ENCODE measurements around the gene BCL3. TPM values are rescaled to one million over a fixed set of nuclear protein-coding genes. Genes with fewer than 3 reads are reported as not detected.

BCL3 gene
- total RNA-seq, 1 donor from 2014 or later = 11.8 TPM

- Mint-ChIP-seq H3K4me3 (ENCODE audit: unreplicated experiment) (no peak overlapping the region), H3K36me3 (ENCODE audit: low read depth) (no peaks in the 10 kb centered on the region), H3K9me3 (ENCODE audit: low read depth) (no peaks in the 10 kb centered on the region), H3K27me3 (ENCODE audit: low read depth) (no peaks in the 10 kb centered on the region), H3K4me1 (ENCODE audit: low read depth) (peaks cover 35% of the 10 kb centered on the region), H3K27ac (ENCODE audit: unreplicated experiment) (no peak overlapping the region)
- no peak for TF ChIP-seq CTCF (IDR thresholded peaks at IDR 0.05)
- DNase-seq (ENCODE audit: low spot score) = no peak
Measured at GRCh38 chr19:44722131-44723121, 26.1 kb upstream of the BCL3 start.

GRCh38 chr19:44723299-44723951 lies 25.1 kb upstream of the BCL3 start:
- no peak for DNase-seq (ENCODE audit: low spot score)
- Mint-ChIP-seq H3K36me3 (ENCODE audit: low read depth) (no peaks in the 10 kb centered on the region), H3K4me1 (ENCODE audit: low read depth) (peaks cover 30% of the 10 kb centered on the region), H3K4me3 (ENCODE audit: unreplicated experiment) (no peak overlapping the region), H3K27ac (ENCODE audit: unreplicated experiment) (no peak overlapping the region), H3K9me3 (ENCODE audit: low read depth) (no peaks in the 10 kb centered on the region), H3K27me3 (ENCODE audit: low read depth) (no peaks in the 10 kb centered on the region)
- no peak for TF ChIP-seq CTCF (IDR thresholded peaks at IDR 0.05)

GRCh38 chr19:44723952-44724319 lies 24.6 kb upstream of the BCL3 start:
- DNase-seq (ENCODE audit: low spot score) = no peak

GRCh38 chr19:44725251-44725650 lies 23.3 kb upstream of the BCL3 start:
- DNase-seq (ENCODE audit: low spot score) = no peak
- peaks cover 19% of the 10 kb centered on the region for H3K4me1 Mint-ChIP-seq (ENCODE audit: low read depth)
- no peak overlapping the region for H3K27ac Mint-ChIP-seq (ENCODE audit: unreplicated experiment)
- no peaks in the 10 kb centered on the region for H3K27me3 Mint-ChIP-seq (ENCODE audit: low read depth)
- H3K4me3 Mint-ChIP-seq (ENCODE audit: unreplicated experiment) = no peak overlapping the region
- H3K9me3 Mint-ChIP-seq (ENCODE audit: low read depth) = no peaks in the 10 kb centered on the region
- no peaks in the 10 kb centered on the region for H3K36me3 Mint-ChIP-seq (ENCODE audit: low read depth)
- TF ChIP-seq CTCF (IDR thresholded peaks at IDR 0.05) = no peak

More at GRCh38 chr19:44723952-44724319, 24.6 kb upstream of the BCL3 start:
- peak; percentile 99 for TF ChIP-seq CTCF (IDR thresholded peaks at IDR 0.05)
- Mint-ChIP-seq H3K36me3 (ENCODE audit: low read depth) (no peaks in the 10 kb centered on the region), H3K4me3 (ENCODE audit: unreplicated experiment) (no peak overlapping the region), H3K27ac (ENCODE audit: unreplicated experiment) (no peak overlapping the region), H3K27me3 (ENCODE audit: low read depth) (no peaks in the 10 kb centered on the region), H3K4me1 (ENCODE audit: low read depth) (peaks cover 25% of the 10 kb centered on the region), H3K9me3 (ENCODE audit: low read depth) (no peaks in the 10 kb centered on the region)

- no peak for TF ChIP-seq CTCF (IDR thresholded peaks at IDR 0.05)
- Mint-ChIP-seq H3K27me3 (ENCODE audit: low read depth) (no peaks in the 10 kb centered on the region), H3K27ac (ENCODE audit: unreplicated experiment) (no peak overlapping the region), H3K36me3 (ENCODE audit: low read depth) (no peaks in the 10 kb centered on the region), H3K9me3 (ENCODE audit: low read depth) (no peaks in the 10 kb centered on the region), H3K4me3 (ENCODE audit: unreplicated experiment) (no peak overlapping the region), H3K4me1 (ENCODE audit: low read depth) (peaks cover 19% of the 10 kb centered on the region)
- no peak for DNase-seq (ENCODE audit: low spot score)
Measured at GRCh38 chr19:44725684-44726083, 22.8 kb upstream of the BCL3 start.
